GM12874 (cell line): ENCODE measurements around the gene MSMB.

Experiments used
- CTCF ChIP-seq: IDR thresholded peaks from 2 replicates; pipeline ENCODE4 v1.5.1; 2011; ENCODE audit warnings: low read depth, mild to moderate bottlenecking, control low read depth, low read length, moderate library complexity; ENCODE audit not compliant: insufficient read depth

The MSMB gene

GRCh38 chr10:46050941-46051623, 5.0 kb upstream of the MSMB start:
- no peak for TF ChIP-seq CTCF

- no peak for TF ChIP-seq CTCF
Measured at GRCh38 chr10:46048152-46048551, 2.1 kb upstream of the MSMB start.

- no peak for TF ChIP-seq CTCF
Measured at GRCh38 chr10:46042527-46042926, 3.5 kb downstream of the MSMB start.

GRCh38 chr10:46040004-46040403, 6.1 kb downstream of the MSMB start:
- TF ChIP-seq CTCF, result no peak

GRCh38 chr10:46037107-46037825, 8.8 kb downstream of the MSMB start:
- no peak for TF ChIP-seq CTCF

- TF ChIP-seq CTCF, result no peak
Measured at GRCh38 chr10:46035923-46036849, 9.9 kb downstream of the MSMB start.

- no peak for TF ChIP-seq CTCF
Measured at GRCh38 chr10:46033602-46034011, 12.5 kb downstream of the MSMB start.
